GM21390 (cell line): ENCODE results near the gene RPL10A.

ENCODE experiments used
- ATAC-seq: cut with Tn5 transposase; IDR thresholded peaks from one replicate; pipeline ENCODE4 v1.9.1; 2021; ENCODE audit not compliant: unreplicated experiment

The RPL10A gene

GRCh38 chr6:35490821-35491557 lies 22.8 kb downstream of the RPL10A start:
- no peak for ATAC-seq

- ATAC-seq = no peak
Measured at GRCh38 chr6:35491558-35492257, 23.5 kb downstream of the RPL10A start.

GRCh38 chr6:35492258-35492973 lies 24.2 kb downstream of the RPL10A start:
- ATAC-seq = no peak

GRCh38 chr6:35492974-35493284 lies 24.7 kb downstream of the RPL10A start:
- ATAC-seq = no peak

GRCh38 chr6:35493307-35493983 lies 25.2 kb downstream of the RPL10A start:
- ATAC-seq = no peak

GRCh38 chr6:35494161-35494563 lies 26.0 kb downstream of the RPL10A start:
- no peak for ATAC-seq

- no peak for ATAC-seq
Measured at GRCh38 chr6:35495258-35496035, 27.2 kb downstream of the RPL10A start.

GRCh38 chr6:35496036-35496840 lies 28.0 kb downstream of the RPL10A start:
- ATAC-seq = no peak

- ATAC-seq = no peak
Measured at GRCh38 chr6:35496841-35497570, 28.8 kb downstream of the RPL10A start, which contains the start of gene TEAD3. TEAD3 (minus strand) TSS chr6:35497079.

- ATAC-seq = no peak
Measured at GRCh38 chr6:35497571-35498421, 29.6 kb downstream of the RPL10A start.

- no peak for ATAC-seq
Measured at GRCh38 chr6:35498422-35499067, 30.3 kb downstream of the RPL10A start.

GRCh38 chr6:35499372-35499771 lies 31.2 kb downstream of the RPL10A start:
- no peak for ATAC-seq

- no peak for ATAC-seq
Measured at GRCh38 chr6:35500782-35501181, 32.6 kb downstream of the RPL10A start.

GRCh38 chr6:35501784-35502183 lies 33.6 kb downstream of the RPL10A start:
- no peak for ATAC-seq

- no peak for ATAC-seq
Measured at GRCh38 chr6:35503534-35503933, 35.3 kb downstream of the RPL10A start.

GRCh38 chr6:35505999-35506412 lies 37.8 kb downstream of the RPL10A start:
- no peak for ATAC-seq

GRCh38 chr6:35506536-35506935 lies 38.3 kb downstream of the RPL10A start:
- ATAC-seq = no peak

GRCh38 chr6:35507221-35507620 lies 39.0 kb downstream of the RPL10A start:
- no peak for ATAC-seq
